ENCODE results near the gene HOTAIR.

- no peak for TF ChIP-seq POLR2A (IDR thresholded peaks at IDR 0.05)
- TF ChIP-seq CTCF (IDR thresholded peaks at IDR 0.05) = no peak
- TF ChIP-seq EP300 (IDR thresholded peaks at IDR 0.05) = no peak
- no peak for TF ChIP-seq POLR2AphosphoS5 (IDR thresholded peaks at IDR 0.05)
These were observed 10.4 kb downstream of the HOTAIR start for GRCh38 chr12:53964315-53964713.
